Kidney (tissue), 14 donors: ENCODE measurements around the gene APP. TPM values are rescaled to one million over a fixed set of nuclear protein-coding genes. Genes with fewer than 3 reads are reported as not detected.

Source experiments
- DNase-seq, 5 donors: peaks; one replicate each; pipeline ENCODE4 v3.0.0-alpha.2; 2013 to 2020
- FAIRE-seq: peaks from 2 replicates; lab custom pipeline; 2012; peaks lifted over from hg19 to GRCh38; lab: Jason Lieb, UNC
- H3K27ac ChIP-seq, 2 donors: one replicate each; pipeline ENCODE4 v1.7.0; 2013; ENCODE audit warnings: low read depth in 2 of 2, low read length in 2 of 2, inconsistent platforms in 1 of 2
- H3K27me3 ChIP-seq: one replicate; pipeline ENCODE4 v1.7.1; 2013; ENCODE audit warnings: low read length, inconsistent platforms; ENCODE audit not compliant: control insufficient read depth, insufficient read depth
- H3K36me3 ChIP-seq, 3 donors: one replicate each; pipeline versions ENCODE4 v1.7.0 to v1.7.1; 2013; ENCODE audit warnings: low read length in 3 of 3, control low read depth in 1 of 3, inconsistent platforms in 1 of 3; ENCODE audit not compliant: insufficient read depth in 3 of 3, control insufficient read depth in 2 of 3
- H3K4me1 ChIP-seq, 3 donors: one replicate each; pipeline versions ENCODE4 v1.7.0 to v1.7.1; 2013; ENCODE audit warnings: low read length in 3 of 3, inconsistent platforms in 1 of 3, low read depth in 1 of 3; ENCODE audit not compliant: control insufficient read depth in 2 of 3, insufficient read depth in 2 of 3
- H3K4me3 ChIP-seq, 3 donors: one replicate each; pipeline versions ENCODE4 v1.7.0 to v1.8.1; 2013; ENCODE audit warnings: low read length in 3 of 3, control low read depth in 1 of 3, inconsistent platforms in 1 of 3
- H3K9ac ChIP-seq, 3 donors: one replicate each; pipeline versions ENCODE4 v1.7.0 to v1.7.1; 2013; ENCODE audit warnings: low read length in 3 of 3, control low read depth in 1 of 3, inconsistent platforms in 1 of 3
- H3K9me3 ChIP-seq, 3 donors: one replicate each; pipeline versions ENCODE4 v1.7.0 to v1.7.1; 2013; ENCODE audit warnings: low read length in 3 of 3, control low read depth in 1 of 3, inconsistent platforms in 1 of 3; ENCODE audit not compliant: control insufficient read depth in 2 of 3, insufficient read depth in 1 of 3
- CTCF ChIP-seq: IDR thresholded peaks from 3 replicates; pipeline ENCODE4 v1.5.1; 2012; ENCODE audit warnings: mild to moderate bottlenecking, moderate library complexity, borderline replicate concordance; ENCODE audit not compliant: insufficient read depth; ENCODE audit errors: extremely low read depth
- intact Hi-C: fragments of 100-400 bp; cut with DNase I; formaldehyde crosslinking; loops from one replicate; pipeline ENCODE4 v1.11.1; 2022
- polyA plus RNA-seq: library from polyadenylated mRNA; stranded (reverse); fragments of 350-450 nt; fragmentation: Illumina TruSeq; extraction: RNeasy Lipid Tissue Mini Kit (QIAGEN cat#74804); gene quantifications from one replicate; pipeline ENCODE4 v1.2.3, GENCODE V29; 2014; ENCODE audit warnings: low read depth, low replicate concordance; ENCODE audit not compliant: insufficient read depth
- total RNA-seq: library from RNA; stranded (reverse); fragmentation: NEBNext Ultra II Directional; extraction: Animal tissue kit (Norgen Biotek cat#: 25700); gene quantifications from one replicate; pipeline ENCODE4 v1.2.1, GENCODE V29; 2021
- donor health status: control.
- donor health status: control.
- donor health status: control.
- donor health status: control.
- donor health status: control.
- donor health status: DM: yes; HTN: yes; CAD: no.
- donor health status: Normal renal cell carcinoma (clear cell type).

APP gene
- total and polyA plus RNA-seq, 2 donors from 2014 or later = 472 to 1,303 TPM

- DNase-seq (no peak), FAIRE-seq (no peak)
- intact Hi-C loops = no loop called here
- peaks cover 5 to 10% (median 10%) of the 10 kb centered on the region in 3 donors for H3K36me3 ChIP-seq
- H3K4me1 ChIP-seq = peaks cover 0 to 26% (median 24%) of the 10 kb centered on the region in 3 donors
- no peaks in the 10 kb centered on the region for H3K27me3 ChIP-seq
- no peak overlapping the region for H3K9ac ChIP-seq
- no peak overlapping the region for H3K27ac ChIP-seq
- no peak for TF ChIP-seq CTCF
- no peak overlapping the region for H3K4me3 ChIP-seq
- no peaks in the 10 kb centered on the region for H3K9me3 ChIP-seq
Observed at GRCh38 chr21:25890001-25890400, 280.6 kb downstream of the APP start.

- Histone ChIP-seq H3K4me3 (no peak overlapping the region), H3K27me3 (no peaks in the 10 kb centered on the region), H3K36me3 (peaks cover 5 to 6% (median 5%) of the 10 kb centered on the region in 3 donors), H3K4me1 (peaks cover 0 to 31% (median 27%) of the 10 kb centered on the region in 3 donors), H3K9ac (no peak overlapping the region), H3K9me3 (no peaks in the 10 kb centered on the region), H3K27ac (no peak overlapping the region)
- TF ChIP-seq CTCF = no peak
- DNase-seq = no peak
- intact Hi-C loops = loop anchor here (5.0 to 10.0 kb wide), 2 partner anchors 284 to 826 kb away; partner anchors contain the start of gene APP
- FAIRE-seq = no peak
Observed at GRCh38 chr21:25888711-25889110, 281.9 kb downstream of the APP start.

DNA sequence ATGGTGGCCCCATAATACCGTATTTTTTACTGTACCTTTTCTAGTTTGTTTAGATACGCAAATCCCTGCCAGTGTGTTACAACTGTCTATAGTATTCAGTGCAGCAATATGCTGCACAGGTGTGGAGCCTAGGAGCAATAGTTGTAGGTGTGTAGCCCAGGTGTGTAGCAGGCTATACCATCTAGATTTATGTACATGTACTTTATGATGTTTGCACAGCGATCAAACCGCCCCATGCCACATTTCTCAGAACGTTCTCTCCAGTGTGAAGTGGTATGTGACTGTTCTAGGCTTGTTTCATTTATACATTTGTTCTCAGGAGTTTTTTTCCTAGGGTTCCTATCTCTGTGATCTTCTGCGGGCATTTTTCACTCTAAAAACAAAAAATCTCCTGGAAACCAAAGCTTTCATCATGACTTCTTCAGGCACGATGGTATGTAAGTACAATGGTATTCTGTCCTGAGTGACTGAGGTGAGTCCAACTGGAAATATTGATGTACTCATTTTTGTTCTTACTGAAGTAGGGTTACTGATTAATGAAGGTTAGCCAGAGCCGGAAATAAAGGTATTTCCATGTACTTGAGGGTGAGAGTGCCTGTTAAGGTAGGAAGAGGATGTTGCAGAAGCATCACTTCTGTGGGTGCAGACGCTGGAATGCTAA, 282.8 kb downstream of the APP start:
- intact Hi-C loops = loop anchor here (5.0 to 10.0 kb wide), 2 partner anchors 285 to 827 kb away; partner anchors contain the start of gene APP
- Histone ChIP-seq H3K4me3 (no peak overlapping the region), H3K36me3 (peaks cover 5 to 6% (median 5%) of the 10 kb centered on the region in 3 donors), H3K4me1 (peaks cover 0 to 31% (median 27%) of the 10 kb centered on the region in 3 donors), H3K9ac (no peak overlapping the region), H3K27me3 (no peaks in the 10 kb centered on the region), H3K27ac (peak overlapping the region in 1 of 2 donors; percentile 45), H3K9me3 (no peaks in the 10 kb centered on the region)
- no peak for FAIRE-seq
- no peak for TF ChIP-seq CTCF
- DNase-seq = peak in 2 of 5 donors; percentile 37 to 42
